ENCODE measurements around the gene RWDD1. TPM values are rescaled to one million over a fixed set of nuclear protein-coding genes. Genes with fewer than 3 reads are reported as not detected.
A peak's percentile ranks its signal among the peaks of the same experiment; 100 is the strongest.

RWDD1 gene
- total and polyA plus RNA-seq, 2 of the 13 experiments (the other 11 are each of a cell fraction or from before 2014, with no cell fraction given), result 27.4 to 67.1 TPM

GRCh38 chr6:116616737-116617053 lies 45.4 kb downstream of the RWDD1 start (continued):
- TF ChIP-seq WIZ (CRISPR knock-in tag; IDR thresholded peaks at IDR 0.05) (no peak), PRDM15 (CRISPR knock-in tag; IDR thresholded peaks at IDR 0.05) (no peak), ATRX (CRISPR knock-in tag; IDR thresholded peaks at IDR 0.05; ENCODE audit: borderline replicate concordance) (no peak), LCORL (IDR thresholded peaks at IDR 0.05) (no peak), LCORL (CRISPR knock-in tag; IDR thresholded peaks at IDR 0.05) (no peak), MLXIP (CRISPR knock-in tag; IDR thresholded peaks at IDR 0.05; ENCODE audit: borderline replicate concordance) (no peak), ZMYM3 (CRISPR knock-in tag; IDR thresholded peaks at IDR 0.05) (no peak), SNAPC2 (CRISPR knock-in tag; IDR thresholded peaks at IDR 0.05) (no peak), CTCF (CRISPR knock-in tag; IDR thresholded peaks at IDR 0.05) (peak; percentile 51), HDAC2 (CRISPR knock-in tag; IDR thresholded peaks at IDR 0.05) (no peak), ZBTB33 (CRISPR knock-in tag; IDR thresholded peaks at IDR 0.05) (peak; percentile 40; the same call in 1 of the 2 replicates), ZNF317 (CRISPR knock-in tag; IDR thresholded peaks at IDR 0.05) (no peak)

Data from HepG2 (cell line).